KMS-11 (cell line): ENCODE measurements around the gene ITIH4.

Experiments
- H2AFZ ChIP-seq: fragments of 200-600 bp; sonication (generic); 2 replicates; pipeline ENCODE4 v1.6.1; 2016; ENCODE audit warnings: antibody characterized with exemption, mixed run types, low read depth
- H3K27ac ChIP-seq: fragments of 200-600 bp; sonication (generic); 2 replicates; pipeline ENCODE4 v1.6.1; 2016; ENCODE audit warnings: mild to moderate bottlenecking, mixed run types
- H3K27me3 ChIP-seq: fragments of 200-600 bp; sonication (generic); 2 replicates; pipeline ENCODE4 v1.6.1; 2017; ENCODE audit warnings: mild to moderate bottlenecking, low read depth, mixed run types, moderate library complexity; ENCODE audit not compliant: insufficient read depth
- H3K36me3 ChIP-seq: fragments of 200-600 bp; sonication (generic); 2 replicates; pipeline ENCODE4 v1.6.1; 2017; ENCODE audit warnings: mild to moderate bottlenecking, mixed run types; ENCODE audit not compliant: insufficient read depth
- H3K4me1 ChIP-seq: fragments of 200-600 bp; sonication (generic); 2 replicates; pipeline ENCODE4 v1.6.1; 2016; ENCODE audit warnings: mild to moderate bottlenecking, low read depth, mixed run types; ENCODE audit not compliant: poor library complexity, severe bottlenecking
- H3K4me2 ChIP-seq: fragments of 200-600 bp; sonication (generic); 2 replicates; pipeline ENCODE4 v1.7.0; 2016; ENCODE audit warnings: mild to moderate bottlenecking, mixed run types
- H3K4me3 ChIP-seq: fragments of 200-600 bp; sonication (generic); IDR thresholded peaks from 2 replicates; pipeline ENCODE4 v1.6.1; 2017; ENCODE audit warnings: low read depth, low read length, mixed read lengths; ENCODE audit not compliant: insufficient read depth
- H3K79me2 ChIP-seq: fragments of 200-600 bp; sonication (generic); 2 replicates; pipeline ENCODE4 v1.6.1; 2016; ENCODE audit warnings: low read depth, mixed run types; ENCODE audit not compliant: insufficient read depth
- H3K9ac ChIP-seq: fragments of 200-600 bp; sonication (generic); 2 replicates; pipeline ENCODE4 v1.6.1; 2016; ENCODE audit warnings: mild to moderate bottlenecking, mixed run types
- H4K20me1 ChIP-seq: fragments of 200-600 bp; sonication (generic); 2 replicates; pipeline ENCODE4 v1.6.1; 2016; ENCODE audit warnings: mild to moderate bottlenecking, mixed run types; ENCODE audit not compliant: insufficient read depth
- CTCF ChIP-seq: fragments of 200-600 bp; sonication (generic); conservative IDR thresholded peaks from 2 replicates; pipeline ENCODE4 v1.6.1; 2017; ENCODE audit warnings: low read depth, mild to moderate bottlenecking, antibody characterized with exemption, low read length, moderate library complexity, mixed read lengths

Gene ITIH4

GRCh38 chr3:52830535-52831258 lies at the start of gene ITIH4:
Gene ITIH4, minus strand, starts transcription at chr3:52830672. Its CDS starts 30 bp downstream, at chr3:52830642.
- Histone ChIP-seq H3K4me2 (no peak within 1 kb of the TSS), H3K4me1 (no peaks in the 10 kb centered on the region), H3K27me3 (no peaks in the 10 kb centered on the region), H3K79me2 (no peaks in the 10 kb centered on the region), H3K36me3 (no peaks in the 10 kb centered on the region), H2AFZ (no peak within 1 kb of the TSS), H4K20me1 (no peaks in the 10 kb centered on the region), H3K9ac (no peak within 1 kb of the TSS), H3K27ac (no peak within 1 kb of the TSS), H3K4me3 (no peak within 1 kb of the TSS)
- TF ChIP-seq CTCF: no peak

GRCh38 chr3:52880047-52880446 lies 49.6 kb upstream of the ITIH4 start:
- Histone ChIP-seq H3K36me3 (no peaks in the 10 kb centered on the region), H3K27me3 (no peaks in the 10 kb centered on the region), H3K4me2 (no peak overlapping the region), H3K4me1 (no peaks in the 10 kb centered on the region), H2AFZ (no peak overlapping the region), H3K79me2 (no peaks in the 10 kb centered on the region), H4K20me1 (no peaks in the 10 kb centered on the region), H3K9ac (no peak overlapping the region), H3K27ac (no peak overlapping the region), H3K4me3 (no peak overlapping the region)
- no peak for TF ChIP-seq CTCF

- H3K4me2 ChIP-seq: no peak overlapping the region
- H3K36me3 ChIP-seq: no peaks in the 10 kb centered on the region
- H3K4me3 ChIP-seq: no peak overlapping the region
- no peak overlapping the region for H3K27ac ChIP-seq
- H4K20me1 ChIP-seq: no peaks in the 10 kb centered on the region
- no peak for TF ChIP-seq CTCF
- H3K79me2 ChIP-seq: no peaks in the 10 kb centered on the region
- H2AFZ ChIP-seq: no peak overlapping the region
- no peaks in the 10 kb centered on the region for H3K4me1 ChIP-seq
- H3K27me3 ChIP-seq: no peaks in the 10 kb centered on the region
- H3K9ac ChIP-seq: no peak overlapping the region
Observed at GRCh38 chr3:52879581-52879980, 49.1 kb upstream of the ITIH4 start.

GRCh38 chr3:52879090-52879489 lies 48.6 kb upstream of the ITIH4 start:
- no peaks in the 10 kb centered on the region for H3K79me2 ChIP-seq
- H3K27ac ChIP-seq: no peak overlapping the region
- no peak overlapping the region for H3K4me2 ChIP-seq
- no peak overlapping the region for H3K4me3 ChIP-seq
- no peaks in the 10 kb centered on the region for H3K36me3 ChIP-seq
- H3K27me3 ChIP-seq: no peaks in the 10 kb centered on the region
- no peak for TF ChIP-seq CTCF
- no peaks in the 10 kb centered on the region for H3K4me1 ChIP-seq
- no peak overlapping the region for H3K9ac ChIP-seq
- no peak overlapping the region for H2AFZ ChIP-seq
- no peaks in the 10 kb centered on the region for H4K20me1 ChIP-seq
